ENCODE measurements around the gene VEZF1.

Gene VEZF1

DNA sequence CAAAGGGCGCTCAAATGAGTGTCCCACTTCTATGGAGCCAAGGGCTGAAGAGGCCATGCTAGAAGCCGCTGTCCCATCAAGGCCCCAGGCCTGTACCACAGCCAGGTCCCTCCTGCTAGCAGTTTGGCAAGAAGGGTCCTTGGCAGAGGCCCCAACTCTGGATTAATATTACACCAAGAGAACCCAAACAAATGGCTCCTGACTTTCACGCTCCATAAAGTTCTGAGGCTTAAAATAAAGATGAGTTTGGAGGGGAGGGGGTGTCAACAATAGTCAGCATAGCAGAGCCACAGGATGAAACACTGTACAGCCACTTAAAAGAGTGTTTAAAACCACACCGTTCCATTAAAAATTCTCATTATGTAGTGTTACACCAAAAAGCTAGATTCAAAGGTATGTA is 63.4 kb downstream of the VEZF1 start:
- no peak for DNase-seq

Data from NCI-H1930 (cell line).